GM19438 (cell line): ENCODE data around the gene ANKRD6.

Source experiments
- ATAC-seq: cut with Tn5 transposase; IDR thresholded peaks from one replicate; pipeline ENCODE4 v1.9.1; 2021; ENCODE audit warnings: low read depth; ENCODE audit not compliant: unreplicated experiment

Gene ANKRD6

GRCh38 chr6:89506716-89507617 is 74.0 kb downstream of the ANKRD6 start:
- no peak for ATAC-seq

DNA sequence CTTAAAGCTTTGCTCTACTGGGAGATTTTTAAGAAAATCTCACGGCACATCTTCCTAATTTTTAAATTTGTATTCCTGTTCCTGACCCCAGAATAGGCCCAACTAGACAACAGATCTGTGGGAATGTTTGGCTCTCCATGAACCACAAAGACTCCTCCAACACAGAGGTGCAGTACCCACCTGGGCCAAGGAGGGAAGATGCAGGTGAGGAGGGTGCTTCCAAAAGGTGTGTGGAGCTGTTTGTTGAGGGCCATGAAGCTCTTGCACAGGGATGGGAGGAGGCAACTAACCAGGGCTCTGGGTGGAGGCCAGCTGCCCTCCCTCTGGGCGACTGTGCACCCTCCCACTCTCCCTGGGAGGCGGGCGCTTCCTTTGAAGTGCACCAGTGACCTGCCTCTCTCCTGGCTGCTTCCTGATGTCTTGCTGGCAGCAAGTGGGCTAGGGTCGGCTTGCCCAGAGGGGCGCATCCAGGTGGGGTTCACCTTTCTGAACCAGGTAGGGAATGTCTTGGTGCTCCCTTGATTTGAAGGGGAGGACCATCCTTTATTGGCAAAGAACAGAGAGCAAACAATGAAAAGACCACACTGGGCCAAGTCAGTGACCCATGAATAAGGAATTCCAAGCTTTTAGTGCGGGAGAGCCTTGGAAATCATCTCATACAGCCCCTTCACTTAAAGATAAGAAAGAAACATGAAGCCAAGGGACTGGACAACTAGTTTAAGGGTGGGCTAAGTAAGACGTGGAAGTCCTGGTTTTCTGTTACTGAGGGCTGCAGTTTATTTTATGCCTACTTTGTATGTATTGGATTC is 76.0 kb downstream of the ANKRD6 start:
- ATAC-seq = no peak

- no peak for ATAC-seq
Measured at GRCh38 chr6:89509777-89510281, 76.9 kb downstream of the ANKRD6 start.

- ATAC-seq = no peak
Measured at GRCh38 chr6:89510393-89510792, 77.4 kb downstream of the ANKRD6 start.

DNA sequence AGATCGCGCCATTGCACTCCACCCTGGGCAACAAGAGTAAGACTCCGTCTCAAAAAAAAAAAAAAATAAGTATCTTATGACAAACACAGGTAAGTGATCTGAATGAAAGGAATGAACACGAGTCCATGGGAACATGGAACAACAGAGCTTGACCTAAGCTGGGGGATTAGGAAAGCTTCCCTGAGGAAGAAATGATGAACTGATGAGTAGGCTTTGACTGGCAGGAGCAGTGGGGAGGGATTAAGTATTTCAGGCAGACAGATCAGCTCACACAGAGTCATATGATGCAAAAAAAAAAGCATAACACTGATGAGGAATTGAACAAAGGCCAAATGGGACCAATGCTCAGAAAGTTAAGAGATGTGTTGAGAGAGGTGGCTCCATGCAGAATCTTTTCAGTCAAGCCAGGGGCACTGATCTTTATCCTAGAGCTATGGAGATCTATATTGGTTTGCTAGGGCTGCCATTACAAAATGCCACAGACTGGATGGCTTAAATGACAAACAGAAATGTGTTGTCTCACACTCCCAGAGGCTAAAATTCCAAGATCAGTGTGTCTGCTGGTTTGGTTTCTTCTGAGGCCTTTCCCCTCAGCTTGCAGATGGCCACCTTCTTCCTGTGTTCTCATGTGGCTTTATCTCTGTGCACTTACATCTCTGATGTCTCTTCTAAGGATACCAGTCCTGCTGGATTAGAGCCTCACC is 85.6 kb downstream of the ANKRD6 start:
- ATAC-seq = no peak

GRCh38 chr6:89520736-89521135 is 87.8 kb downstream of the ANKRD6 start:
- no peak for ATAC-seq

- ATAC-seq = no peak
Measured at GRCh38 chr6:89522778-89523177, 89.8 kb downstream of the ANKRD6 start.

DNA sequence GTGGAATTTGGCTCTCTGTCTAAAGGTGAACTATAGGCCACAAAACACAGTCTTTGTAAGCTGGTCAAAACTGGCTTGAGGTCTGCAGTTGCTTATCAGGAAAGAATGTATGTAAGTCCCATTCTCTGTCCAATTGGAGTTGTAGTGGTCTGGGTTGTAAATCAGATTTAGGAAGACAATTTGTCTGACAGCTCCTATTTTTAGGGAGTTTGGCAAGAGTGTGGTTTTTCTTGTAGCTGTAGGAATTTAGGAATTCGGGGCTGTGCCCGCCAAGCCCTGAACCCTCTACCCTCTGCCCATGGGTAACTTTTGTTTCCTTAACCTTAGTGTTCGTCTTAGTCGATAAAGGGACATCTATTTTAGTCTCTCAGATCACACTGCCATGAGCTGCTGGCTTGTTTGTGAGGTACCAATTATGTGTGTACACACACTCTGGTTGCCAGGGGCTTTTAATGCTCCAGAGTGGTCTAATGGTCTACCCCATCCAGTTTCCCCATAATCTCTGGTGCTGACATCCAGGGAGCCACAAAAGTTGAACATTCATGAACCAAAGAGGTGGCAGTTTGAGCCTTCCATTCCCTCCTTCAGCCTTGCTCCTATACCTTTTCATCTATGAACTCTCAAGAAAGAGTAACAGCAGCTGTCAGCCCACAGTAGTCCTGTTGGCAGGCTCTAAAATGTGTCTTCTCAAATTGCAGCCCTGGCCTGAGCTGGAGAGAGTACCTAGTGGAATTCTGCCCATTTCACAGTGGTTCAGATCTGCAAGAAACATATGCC is 93.0 kb downstream of the ANKRD6 start:
- no peak for ATAC-seq

- no peak for ATAC-seq
Measured at GRCh38 chr6:89526563-89526869, 93.6 kb downstream of the ANKRD6 start.

GRCh38 chr6:89527634-89528033 is 94.7 kb downstream of the ANKRD6 start:
- no peak for ATAC-seq

DNA sequence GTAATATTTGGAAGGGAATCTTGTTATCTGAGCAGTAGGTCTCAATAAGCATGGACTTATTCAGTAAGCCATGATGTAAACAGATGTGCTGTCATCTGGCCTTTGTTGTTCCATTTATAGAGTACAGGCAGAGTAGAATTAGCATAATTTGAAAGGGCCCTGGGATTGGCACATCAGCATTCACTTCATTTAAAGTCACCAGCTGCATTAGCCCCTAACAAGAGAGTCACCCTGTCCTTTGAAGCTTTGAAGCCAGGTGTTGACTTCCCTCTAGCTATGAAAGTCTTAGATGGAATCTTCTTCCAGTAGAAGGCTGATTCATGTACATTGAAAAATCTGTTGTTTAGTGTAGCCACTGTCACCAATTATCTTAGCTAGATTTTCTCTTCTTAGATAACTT is 95.9 kb downstream of the ANKRD6 start:
- ATAC-seq = no peak

DNA sequence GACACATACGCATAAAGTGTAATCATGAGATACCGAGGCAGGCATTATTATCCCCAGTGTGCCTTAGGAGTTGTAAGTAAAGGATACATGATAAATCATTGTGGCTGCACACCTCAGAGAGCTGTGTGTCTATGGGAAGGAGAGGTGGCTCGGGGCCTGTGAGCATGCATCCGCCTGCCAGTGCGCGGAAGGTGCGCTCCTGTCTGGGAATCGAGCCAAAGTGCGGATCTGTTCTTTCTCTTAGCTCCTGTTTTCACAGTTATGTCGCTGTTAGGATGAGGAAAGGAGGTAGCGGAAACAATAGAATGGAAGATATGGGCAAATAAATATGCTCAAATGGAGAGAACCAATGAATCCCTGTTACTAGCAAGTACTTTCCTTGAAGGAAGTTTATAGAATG is 98.0 kb downstream of the ANKRD6 start:
- no peak for ATAC-seq

DNA sequence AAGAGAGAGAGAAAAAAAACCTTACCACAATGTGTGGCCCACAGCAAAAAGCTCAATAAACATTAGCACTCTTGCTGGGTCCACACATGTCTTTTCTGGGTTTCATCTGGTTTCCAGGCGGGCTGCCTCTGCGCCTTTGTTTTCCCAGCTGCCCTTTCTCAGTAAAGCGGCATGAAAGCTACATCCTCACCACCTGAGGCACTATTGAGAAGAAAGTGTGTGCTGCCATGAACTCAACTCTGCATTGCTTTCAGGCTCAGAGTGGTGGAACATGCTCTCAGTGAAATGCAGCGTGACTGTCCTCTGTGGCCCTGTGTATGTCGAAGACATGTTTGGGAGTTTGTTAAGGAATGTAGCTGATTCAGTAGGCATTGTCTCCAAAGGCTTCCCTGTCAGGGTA is 103.3 kb downstream of the ANKRD6 start:
- no peak for ATAC-seq

DNA sequence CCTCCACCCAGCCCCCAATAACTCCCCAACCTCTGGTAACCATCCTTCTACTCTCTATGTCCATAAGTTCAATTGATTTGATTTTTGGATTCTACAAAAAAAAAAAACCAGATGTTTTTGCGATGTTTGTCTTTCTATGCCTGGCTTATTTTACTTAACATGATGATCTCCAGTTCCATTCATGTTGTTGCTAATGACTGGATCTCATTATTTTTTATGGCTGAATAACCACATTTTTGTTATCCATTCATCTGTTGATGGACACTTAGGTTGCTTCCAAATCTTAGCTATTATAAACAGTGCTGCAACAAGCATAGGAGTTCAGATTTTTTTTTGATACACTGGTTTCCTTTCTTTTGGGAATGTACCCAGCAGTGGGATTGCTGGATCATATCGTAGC is 106.8 kb downstream of the ANKRD6 start:
- ATAC-seq = no peak

- ATAC-seq = peak; percentile 60
Measured at GRCh38 chr6:89542081-89542857, 109.3 kb downstream of the ANKRD6 start.

DNA sequence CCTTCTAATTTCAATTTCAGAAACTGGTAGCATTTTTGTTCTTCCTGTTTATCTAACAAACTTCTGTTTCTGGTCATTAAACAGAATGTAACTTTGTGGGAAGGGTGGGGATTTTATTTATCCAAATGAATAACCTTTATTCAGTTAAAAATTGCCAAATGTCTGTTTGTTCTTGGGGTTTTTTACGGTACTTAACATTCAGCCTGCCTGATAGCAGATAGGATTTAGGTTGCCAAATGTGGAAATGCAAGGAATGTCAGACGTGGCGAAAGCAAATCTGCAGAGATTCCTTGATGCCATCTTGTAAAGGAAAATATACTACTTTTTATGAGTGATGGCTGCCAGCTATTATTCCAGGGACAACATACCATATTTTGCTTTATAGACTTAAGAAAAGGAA is 109.9 kb downstream of the ANKRD6 start:
- no peak for ATAC-seq

- no peak for ATAC-seq
Measured at GRCh38 chr6:89547281-89547680, 114.3 kb downstream of the ANKRD6 start.

DNA sequence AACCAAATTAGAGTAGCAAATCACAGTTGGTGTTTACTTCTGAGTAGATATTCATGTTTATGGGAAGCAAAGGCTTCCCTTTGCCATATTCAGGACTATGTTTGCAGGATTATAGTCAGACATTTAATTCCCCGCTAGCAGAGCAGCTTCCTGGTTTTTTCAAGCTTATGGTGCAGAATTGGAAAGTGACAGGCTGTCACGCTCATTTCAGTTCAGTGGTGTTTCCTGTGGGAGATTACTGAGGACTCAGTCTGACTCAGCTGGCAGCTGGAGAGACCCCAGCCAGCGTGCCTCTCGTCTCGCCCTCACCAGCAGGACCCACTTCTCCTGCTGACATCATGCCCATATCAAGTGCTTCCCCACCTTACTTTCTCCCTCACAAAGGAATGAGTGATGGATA is 120.5 kb downstream of the ANKRD6 start:
- no peak for ATAC-seq

GRCh38 chr6:89554106-89554505 is 121.2 kb downstream of the ANKRD6 start:
- ATAC-seq = no peak

GRCh38 chr6:89555031-89555430 is 122.1 kb downstream of the ANKRD6 start:
- ATAC-seq = no peak
